ENCODE data around the gene GNAS-AS1. TPM values are rescaled to one million over a fixed set of nuclear protein-coding genes. Genes with fewer than 3 reads are reported as not detected.

Gene GNAS-AS1
- total RNA-seq, 2 experiments from 2014 or later = 1.7 to 2.0 TPM

GRCh38 chr20:58797371-58798338, 53.0 kb downstream of the GNAS-AS1 start:
- ChIA-PET CTCF (no interaction called here), POLR2A (no interaction called here)
- Mint-ChIP-seq H3K4me1 (ENCODE audit: low read depth) (no peaks in the 10 kb centered on the region), H3K27ac (no peak overlapping the region), H3K9me3 (no peaks in the 10 kb centered on the region), H3K36me3 (ENCODE audit: low read depth) (no peaks in the 10 kb centered on the region), H3K4me3 (no peak overlapping the region), H3K27me3 (peaks cover 21% of the 10 kb centered on the region)
- intact Hi-C loops (cut with micrococcal nuclease) = no loop called here
- TF ChIP-seq CTCF (IDR thresholded peaks at IDR 0.05) = no peak
- no peak for ATAC-seq
- no peak for DNase-seq

- Mint-ChIP-seq H3K27ac (no peak overlapping the region), H3K27me3 (peaks cover 19% of the 10 kb centered on the region), H3K9me3 (no peaks in the 10 kb centered on the region), H3K4me3 (no peak overlapping the region), H3K4me1 (ENCODE audit: low read depth) (no peaks in the 10 kb centered on the region), H3K36me3 (ENCODE audit: low read depth) (no peaks in the 10 kb centered on the region)
- intact Hi-C loops (cut with micrococcal nuclease) = no loop called here
- ATAC-seq (no peak), DNase-seq (no peak)
- no peak for TF ChIP-seq CTCF (IDR thresholded peaks at IDR 0.05)
- ChIA-PET CTCF (no interaction called here), POLR2A (no interaction called here)
These were observed 54.8 kb downstream of the GNAS-AS1 start for GRCh38 chr20:58795923-58796245.

GRCh38 chr20:58795181-58795922, 55.4 kb downstream of the GNAS-AS1 start:
- TF ChIP-seq CTCF (IDR thresholded peaks at IDR 0.05) = no peak
- Mint-ChIP-seq H3K36me3 (ENCODE audit: low read depth) (no peaks in the 10 kb centered on the region), H3K27ac (no peak overlapping the region), H3K9me3 (no peaks in the 10 kb centered on the region), H3K4me3 (no peak overlapping the region), H3K27me3 (peaks cover 20% of the 10 kb centered on the region), H3K4me1 (ENCODE audit: low read depth) (no peaks in the 10 kb centered on the region)
- no peak for ATAC-seq
- CTCF ChIA-PET = no interaction called here
- POLR2A ChIA-PET = no interaction called here
- intact Hi-C loops (cut with micrococcal nuclease) = no loop called here
- no peak for DNase-seq

GRCh38 chr20:58794510-58795180, 56.1 kb downstream of the GNAS-AS1 start:
- no peak overlapping the region for H3K4me3 Mint-ChIP-seq
- ChIA-PET POLR2A (no interaction called here), CTCF (no interaction called here)
- no peaks in the 10 kb centered on the region for H3K4me1 Mint-ChIP-seq (ENCODE audit: low read depth)
- no peaks in the 10 kb centered on the region for H3K9me3 Mint-ChIP-seq
- H3K27ac Mint-ChIP-seq = no peak overlapping the region
- no peak for DNase-seq
- no peaks in the 10 kb centered on the region for H3K36me3 Mint-ChIP-seq (ENCODE audit: low read depth)
- intact Hi-C loops (cut with micrococcal nuclease) = no loop called here
- H3K27me3 Mint-ChIP-seq = peaks cover 20% of the 10 kb centered on the region
- ATAC-seq = no peak
- TF ChIP-seq CTCF (IDR thresholded peaks at IDR 0.05) = no peak
